Panc1 (cell line): ENCODE measurements around the gene PCIF1.

ENCODE experiments used
- POLR2AphosphoS5 ChIP-seq: IDR thresholded peaks from 2 replicates; pipeline ENCODE4 v1.6.1; 2012; ENCODE audit warnings: mild to moderate bottlenecking, low read depth, low read length, moderate library complexity
- SIN3A ChIP-seq: IDR thresholded peaks from 2 replicates; pipeline ENCODE4 v1.6.1; 2012; ENCODE audit warnings: low read depth, mild to moderate bottlenecking, low read length, moderate library complexity, borderline replicate concordance; ENCODE audit not compliant: insufficient read depth
- TCF7L2 ChIP-seq: IDR thresholded peaks from 2 replicates; pipeline ENCODE4 v1.6.1; 2011; ENCODE audit warnings: mild to moderate bottlenecking, low read depth, low read length, inconsistent platforms
- TF ChIP-seq, protein P1 (sequence below): fragments of 450-650 bp; IDR thresholded peaks from 2 replicates; pipeline ENCODE4 v1.5.1; 2017; ENCODE audit warnings: mild to moderate bottlenecking
- TF ChIP-seq, protein P2 (sequence below), 2 experiments: IDR thresholded peaks; 2 replicates each; pipeline ENCODE4 v1.6.1; 2011 to 2012; ENCODE audit warnings: low read depth in 2 of 2, control low read depth in 1 of 2, low read length in 1 of 2, mild to moderate bottlenecking in 1 of 2, moderate library complexity in 1 of 2; ENCODE audit not compliant: insufficient read depth in 1 of 2

- TF ChIP-seq, protein P1, sequence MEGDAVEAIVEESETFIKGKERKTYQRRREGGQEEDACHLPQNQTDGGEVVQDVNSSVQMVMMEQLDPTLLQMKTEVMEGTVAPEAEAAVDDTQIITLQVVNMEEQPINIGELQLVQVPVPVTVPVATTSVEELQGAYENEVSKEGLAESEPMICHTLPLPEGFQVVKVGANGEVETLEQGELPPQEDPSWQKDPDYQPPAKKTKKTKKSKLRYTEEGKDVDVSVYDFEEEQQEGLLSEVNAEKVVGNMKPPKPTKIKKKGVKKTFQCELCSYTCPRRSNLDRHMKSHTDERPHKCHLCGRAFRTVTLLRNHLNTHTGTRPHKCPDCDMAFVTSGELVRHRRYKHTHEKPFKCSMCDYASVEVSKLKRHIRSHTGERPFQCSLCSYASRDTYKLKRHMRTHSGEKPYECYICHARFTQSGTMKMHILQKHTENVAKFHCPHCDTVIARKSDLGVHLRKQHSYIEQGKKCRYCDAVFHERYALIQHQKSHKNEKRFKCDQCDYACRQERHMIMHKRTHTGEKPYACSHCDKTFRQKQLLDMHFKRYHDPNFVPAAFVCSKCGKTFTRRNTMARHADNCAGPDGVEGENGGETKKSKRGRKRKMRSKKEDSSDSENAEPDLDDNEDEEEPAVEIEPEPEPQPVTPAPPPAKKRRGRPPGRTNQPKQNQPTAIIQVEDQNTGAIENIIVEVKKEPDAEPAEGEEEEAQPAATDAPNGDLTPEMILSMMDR = no peak
- TF ChIP-seq POLR2AphosphoS5 = no peak
- TF ChIP-seq SIN3A = no peak
- TF ChIP-seq, protein P2, sequence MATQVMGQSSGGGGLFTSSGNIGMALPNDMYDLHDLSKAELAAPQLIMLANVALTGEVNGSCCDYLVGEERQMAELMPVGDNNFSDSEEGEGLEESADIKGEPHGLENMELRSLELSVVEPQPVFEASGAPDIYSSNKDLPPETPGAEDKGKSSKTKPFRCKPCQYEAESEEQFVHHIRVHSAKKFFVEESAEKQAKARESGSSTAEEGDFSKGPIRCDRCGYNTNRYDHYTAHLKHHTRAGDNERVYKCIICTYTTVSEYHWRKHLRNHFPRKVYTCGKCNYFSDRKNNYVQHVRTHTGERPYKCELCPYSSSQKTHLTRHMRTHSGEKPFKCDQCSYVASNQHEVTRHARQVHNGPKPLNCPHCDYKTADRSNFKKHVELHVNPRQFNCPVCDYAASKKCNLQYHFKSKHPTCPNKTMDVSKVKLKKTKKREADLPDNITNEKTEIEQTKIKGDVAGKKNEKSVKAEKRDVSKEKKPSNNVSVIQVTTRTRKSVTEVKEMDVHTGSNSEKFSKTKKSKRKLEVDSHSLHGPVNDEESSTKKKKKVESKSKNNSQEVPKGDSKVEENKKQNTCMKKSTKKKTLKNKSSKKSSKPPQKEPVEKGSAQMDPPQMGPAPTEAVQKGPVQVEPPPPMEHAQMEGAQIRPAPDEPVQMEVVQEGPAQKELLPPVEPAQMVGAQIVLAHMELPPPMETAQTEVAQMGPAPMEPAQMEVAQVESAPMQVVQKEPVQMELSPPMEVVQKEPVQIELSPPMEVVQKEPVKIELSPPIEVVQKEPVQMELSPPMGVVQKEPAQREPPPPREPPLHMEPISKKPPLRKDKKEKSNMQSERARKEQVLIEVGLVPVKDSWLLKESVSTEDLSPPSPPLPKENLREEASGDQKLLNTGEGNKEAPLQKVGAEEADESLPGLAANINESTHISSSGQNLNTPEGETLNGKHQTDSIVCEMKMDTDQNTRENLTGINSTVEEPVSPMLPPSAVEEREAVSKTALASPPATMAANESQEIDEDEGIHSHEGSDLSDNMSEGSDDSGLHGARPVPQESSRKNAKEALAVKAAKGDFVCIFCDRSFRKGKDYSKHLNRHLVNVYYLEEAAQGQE (IDR thresholded peaks at IDR 0.05; ENCODE audit: insufficient read depth in 1 of 2, low read depth in 2 of 2, low read length in 1 of 2) = no peak
- no peak for TF ChIP-seq TCF7L2
Observed at GRCh38 chr20:45902199-45902701, 32.2 kb upstream of the PCIF1 start.
